IMR-90 (cell line): ENCODE data around the gene KRT6A. TPM values are rescaled to one million over a fixed set of nuclear protein-coding genes. Genes with fewer than 3 reads are reported as not detected.

Experiments used
- ATAC-seq: fragments of 200-7000 bp; cut with Tn5 transposase; 2 replicates; pipeline ENCODE4 v1.9.1; 2020; ENCODE audit warnings: low read depth, mild to moderate bottlenecking, moderate library complexity
- BruUV-seq: library from RNA; stranded (reverse); fragments of 400-500 nt; replicated peaks from 2 replicates; lab custom pipeline; 2021; lab: Mats Ljungman, UMichigan
- CTCF ChIA-PET: fragments of 300-600 bp; formaldehyde crosslinking; extraction: SDS; loops from one replicate; lab custom pipeline; 2021; ENCODE audit warnings: antibody characterized with exemption; lab: Yijun Ruan, JAX
- POLR2A ChIA-PET: fragments of 300-600 bp; sonication (Branson Sonifier 250); formaldehyde crosslinking; loops from one replicate; lab custom pipeline; 2022; ENCODE audit warnings: antibody characterized with exemption; ENCODE audit not compliant: unreplicated experiment; lab: Charles Lee
- DNase-seq: peaks from one replicate; pipeline ENCODE4 v3.0.0; 2013
- H2AFZ ChIP-seq: replicated peaks from 2 replicates; pipeline ENCODE3; 2013; ENCODE audit warnings: low read length, mild to moderate bottlenecking; ENCODE audit not compliant: poor library complexity
- H2AK5ac ChIP-seq: 2 replicates; pipeline ENCODE4 v1.6.1; 2013; ENCODE audit warnings: low read depth, low read length, inconsistent platforms
- H2AK9ac ChIP-seq: replicated peaks from 2 replicates; pipeline ENCODE3; 2013; ENCODE audit warnings: mild to moderate bottlenecking, low read depth, low read length, moderate library complexity; ENCODE audit not compliant: poor library complexity
- H2BK120ac ChIP-seq: 2 replicates; pipeline ENCODE4 v1.6.1; 2013; ENCODE audit warnings: low read depth, low read length, inconsistent platforms
- H2BK15ac ChIP-seq: 3 replicates; pipeline ENCODE4 v1.6.1; 2013; ENCODE audit warnings: low read depth, low read length, inconsistent platforms
- H2BK20ac ChIP-seq: 2 replicates; pipeline ENCODE4 v1.6.1; 2013; ENCODE audit warnings: low read depth, mild to moderate bottlenecking, inconsistent platforms, low read length, moderate library complexity
- H2BK5ac ChIP-seq: 2 replicates; pipeline ENCODE4 v1.6.1; 2013; ENCODE audit warnings: mild to moderate bottlenecking, low read depth, low read length, inconsistent platforms; ENCODE audit not compliant: poor library complexity, severe bottlenecking
- H3K14ac ChIP-seq: replicated peaks from 2 replicates; pipeline ENCODE4 v1.6.1; 2013; ENCODE audit warnings: low read depth, low read length, inconsistent platforms
- H3K18ac ChIP-seq: 2 replicates; pipeline ENCODE4 v1.6.1; 2013; ENCODE audit warnings: low read depth, low read length, control low read depth
- H3K23ac ChIP-seq: 2 replicates; pipeline ENCODE4 v1.6.1; 2013; ENCODE audit warnings: low read depth, low read length, inconsistent platforms
- H3K27ac ChIP-seq: 2 replicates; pipeline ENCODE4 v1.5.1; 2013; ENCODE audit warnings: mild to moderate bottlenecking, control low read depth, low read length; ENCODE audit not compliant: insufficient read depth
- H3K27me3 ChIP-seq: 2 replicates; pipeline ENCODE4 v1.6.1; 2013; ENCODE audit warnings: low read length; ENCODE audit not compliant: control insufficient read depth, insufficient read depth
- H3K36me3 ChIP-seq: 2 replicates; pipeline ENCODE4 v1.6.1; 2013; ENCODE audit warnings: low read length, mixed read lengths; ENCODE audit not compliant: control insufficient read depth, insufficient read depth
- H3K4ac ChIP-seq: 2 replicates; pipeline ENCODE4 v1.6.1; 2013; ENCODE audit warnings: low read depth, low read length, inconsistent platforms
- H3K4me1 ChIP-seq: 2 replicates; pipeline ENCODE4 v1.6.1; 2013; ENCODE audit warnings: low read length, mixed read lengths; ENCODE audit not compliant: control insufficient read depth, insufficient read depth
- H3K4me2 ChIP-seq: 2 replicates; pipeline ENCODE4 v1.6.1; 2013; ENCODE audit warnings: low read depth, mild to moderate bottlenecking, control low read depth, low read length, moderate library complexity
- H3K4me3 ChIP-seq: 2 replicates; pipeline ENCODE4 v1.5.1; 2013; ENCODE audit warnings: low read depth, mild to moderate bottlenecking, control low read depth, low read length, moderate library complexity; ENCODE audit not compliant: insufficient read depth
- H3K56ac ChIP-seq: 2 replicates; pipeline ENCODE4 v1.6.1; 2013; ENCODE audit warnings: low read length, inconsistent platforms; ENCODE audit not compliant: insufficient read depth; ENCODE audit errors: extremely low read depth
- H3K79me1 ChIP-seq, 2 experiments: 2 replicates each; pipeline ENCODE4 v1.6.1; 2013; ENCODE audit warnings: low read length in 2 of 2, inconsistent platforms in 1 of 2, low read depth in 1 of 2
- H3K9ac ChIP-seq: 2 replicates; pipeline ENCODE4 v1.6.1; 2013; ENCODE audit warnings: low read depth, low read length, control low read depth
- H3K9me1 ChIP-seq: 2 replicates; pipeline ENCODE4 v1.6.1; 2013; ENCODE audit warnings: low read length, inconsistent platforms; ENCODE audit not compliant: insufficient read depth
- H3K9me3 ChIP-seq: 2 replicates; pipeline ENCODE4 v1.6.1; 2013; ENCODE audit warnings: low read length; ENCODE audit not compliant: control insufficient read depth, insufficient read depth
- H4K20me1 ChIP-seq: 2 replicates; pipeline ENCODE4 v1.6.1; 2013; ENCODE audit warnings: low read length, inconsistent platforms; ENCODE audit not compliant: insufficient read depth
- H4K5ac ChIP-seq: 2 replicates; pipeline ENCODE4 v1.6.1; 2013; ENCODE audit warnings: mild to moderate bottlenecking, low read depth, low read length, control low read depth
- H4K8ac ChIP-seq, 2 experiments: 2 replicates each; pipeline ENCODE4 v1.6.1; 2013; ENCODE audit warnings: low read depth in 2 of 2, low read length in 2 of 2, control low read depth in 1 of 2, inconsistent platforms in 1 of 2
- H4K91ac ChIP-seq: 2 replicates; pipeline ENCODE4 v1.6.1; 2013; ENCODE audit warnings: low read depth, low read length, inconsistent platforms; ENCODE audit not compliant: insufficient read depth
- BHLHE40 ChIP-seq: fragments of 150-350 bp; IDR thresholded peaks from 2 replicates; pipeline ENCODE4 v1.6.1; 2016; ENCODE audit warnings: mild to moderate bottlenecking, low read depth, low read length
- MAFK ChIP-seq: IDR thresholded peaks from 2 replicates; pipeline ENCODE4 v1.6.1; 2012; ENCODE audit warnings: low read depth, low read length, improper control_type of control experiment
- RFX5 ChIP-seq: IDR thresholded peaks from 2 replicates; pipeline ENCODE4 v1.8.0; 2012; ENCODE audit warnings: low read depth, mild to moderate bottlenecking, low read length, moderate library complexity
- WGBS, 2 experiments: methylation state at CpG; one replicate each; pipeline versions ENCODE4 v1.1.5 to v1.1.7; 2013; ENCODE audit warnings: missing lambda C conversion rate in 2 of 2; ENCODE audit not compliant: insufficient read length in 1 of 2; ENCODE audit errors: extremely low coverage in 2 of 2; 5-methylcytosine and 5-hydroxymethylcytosine counted together
- dilution Hi-C: fragments of 300-500 bp; cut with HindIII; formaldehyde crosslinking; loops from one replicate; pipeline ENCODE4 v1.14.3; 2018; ENCODE audit warnings: low sequenced_read_pairs; ENCODE audit not compliant: unreplicated experiment
- in situ Hi-C: fragments of 300-500 bp; cut with MboI; formaldehyde crosslinking; loops from 3 replicates; pipeline ENCODE4 v1.14.3; 2019; ENCODE audit warnings: low sequenced_read_pairs, inconsistent platforms, mixed read lengths
- intact Hi-C: fragments of 100-400 bp; cut with micrococcal nuclease; formaldehyde crosslinking; loops from 2 replicates; pipeline ENCODE4 v1.10.0; 2022
- polyA plus RNA-seq, 3 experiments: library from polyadenylated mRNA; depleted of rRNA; stranded (reverse); fragments of >200 nt; gene quantifications; 2 replicates each; pipeline ENCODE4 v1.2.3, GENCODE V29; 2012; ENCODE audit warnings: low replicate concordance in 1 of 3
- total RNA-seq: library from RNA; depleted of rRNA; stranded (reverse); fragments of >200 nt; gene quantifications from 2 replicates; pipeline ENCODE4 v1.2.3, GENCODE V29; 2012

The KRT6A gene
- total and polyA plus RNA-seq, 2 of the 4 experiments (the other 2 are of a cell fraction) = not detected

- H3K79me1 ChIP-seq = no peaks in the 10 kb centered on the region
- BruUV-seq = no TSS peak
- dilution Hi-C loops (no loop called here), in situ Hi-C loops (no loop called here), intact Hi-C loops (no loop called here)
- no peak overlapping the region for H4K5ac ChIP-seq
- no peak overlapping the region for H3K4me2 ChIP-seq
- CTCF ChIA-PET = interaction anchor here (0.8 kb wide), 1 partner anchor 17 kb away, joined by 3 read pairs; no protein-coding TSS in a partner anchor
- no peak overlapping the region for H2BK5ac ChIP-seq
- H3K27ac ChIP-seq = no peak overlapping the region
- DNase-seq (no peak), ATAC-seq (no peak)
- H3K4me1 ChIP-seq = no peaks in the 10 kb centered on the region
- H4K20me1 ChIP-seq = no peaks in the 10 kb centered on the region; the same call in 1 of the 2 replicates
- H3K23ac ChIP-seq = no peak overlapping the region
- no peak overlapping the region for H2BK20ac ChIP-seq
- peaks cover 24% of the 10 kb centered on the region for H3K27me3 ChIP-seq
- H2BK120ac ChIP-seq = no peak overlapping the region
- H4K91ac ChIP-seq = no peak overlapping the region
- H3K4ac ChIP-seq = no peak overlapping the region
- H3K56ac ChIP-seq = no peak overlapping the region
- H3K36me3 ChIP-seq = no peaks in the 10 kb centered on the region
- H3K9me3 ChIP-seq = no peaks in the 10 kb centered on the region
- no peak overlapping the region for H3K4me3 ChIP-seq
- H3K14ac ChIP-seq = no peak overlapping the region
- H2AK5ac ChIP-seq = no peak overlapping the region
- no peak overlapping the region for H3K9ac ChIP-seq
- POLR2A ChIA-PET = no interaction called here
- H3K9me1 ChIP-seq = no peaks in the 10 kb centered on the region
- no peak overlapping the region for H2AFZ ChIP-seq
- no peak overlapping the region for H4K8ac ChIP-seq
- no peak overlapping the region for H2AK9ac ChIP-seq
- TF ChIP-seq MAFK = no peak
- no peak for TF ChIP-seq BHLHE40
- TF ChIP-seq RFX5 = no peak
- WGBS, 2 experiments = 80% methylated on average over 9 of the region's 15 CpGs; no CpG with 5 or more reads in 1 of the 2 experiments
- H2BK15ac ChIP-seq = no peak overlapping the region
- no peak overlapping the region for H3K18ac ChIP-seq
Observed at GRCh38 chr12:52515927-52516831, 23.1 kb upstream of the KRT6A start.
